ENCODE results near the gene RAP1GAP. TPM values are rescaled to one million over a fixed set of nuclear protein-coding genes. Genes with fewer than 3 reads are reported as not detected.

The RAP1GAP gene
- not detected in 2 replicates for total RNA-seq (2014; rRNA removed; shearing (Covaris generic); ENCODE audit: low replicate concordance)

DNA sequence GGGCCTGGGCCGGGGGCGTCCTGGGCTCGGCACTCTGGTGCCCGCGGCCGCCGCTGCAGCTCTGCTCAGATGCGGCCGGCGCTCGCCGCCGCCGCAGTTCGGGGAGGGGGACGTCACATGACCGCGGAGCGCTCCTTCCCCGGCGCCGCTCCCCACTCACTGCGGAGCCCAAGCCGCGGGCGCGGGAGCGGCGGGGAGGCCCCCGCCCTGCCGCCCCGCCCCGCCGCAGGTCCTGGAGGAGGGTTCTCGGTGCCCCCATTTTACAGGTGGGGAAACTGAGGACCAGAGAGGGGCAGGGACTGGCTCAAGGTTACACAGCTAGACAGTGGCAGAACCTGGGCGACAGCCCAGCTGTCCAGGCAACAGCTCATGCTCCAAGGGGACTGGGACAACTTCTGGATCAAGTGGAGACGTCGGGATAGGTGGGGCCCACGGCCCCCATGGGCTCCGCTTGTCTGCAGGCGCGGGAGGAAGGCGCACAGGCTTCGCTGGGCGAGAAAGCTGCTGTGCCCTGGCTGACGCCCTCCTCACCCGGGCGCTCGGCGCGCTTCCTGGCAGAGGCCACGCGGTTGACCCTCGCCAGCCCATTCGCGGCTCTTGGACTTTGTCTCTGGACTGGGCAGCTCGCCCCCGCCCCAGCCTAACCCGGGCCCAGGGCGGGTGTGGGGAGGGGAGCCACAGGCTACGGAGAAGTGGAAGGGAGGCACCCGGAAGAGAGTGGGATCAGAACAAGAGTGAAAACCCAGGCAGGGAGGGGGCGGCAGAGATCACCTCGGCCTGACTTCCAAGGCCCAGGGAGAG lies at the start of gene RAP1GAP:
Gene RAP1GAP (minus strand): TSS at position 100 of the 801 bp plus-strand sequence. CDS start 49,325 bp downstream, outside the sequence.
- no peaks in the 10 kb centered on the region for H3K9me3 ChIP-seq (ENCODE audit: low read length)
- DNase-seq, result no peak
- H2AFZ ChIP-seq (ENCODE audit: low read length), result no peak within 1 kb of the TSS
- H3K4me1 ChIP-seq (ENCODE audit: low read length), result peaks cover 16% of the 10 kb centered on the region
- H4K20me1 ChIP-seq (ENCODE audit: insufficient read depth, low read depth, low read length), result peaks cover 13% of the 10 kb centered on the region; the same call in 1 of the 2 replicates
- no peak within 1 kb of the TSS for H3K4me3 ChIP-seq (ENCODE audit: low read length)
- H3K36me3 ChIP-seq (ENCODE audit: insufficient read depth, low read length), result no peaks in the 10 kb centered on the region
- H3K27me3 ChIP-seq (ENCODE audit: low read length), result no peaks in the 10 kb centered on the region
- no peak within 1 kb of the TSS for H3K9ac ChIP-seq (ENCODE audit: low read length)
- no peaks in the 10 kb centered on the region for H3K79me2 ChIP-seq (ENCODE audit: low read length)
- H3K9me2 ChIP-seq (replicated peaks; ENCODE audit: insufficient read depth, low read length), result no peaks in the 10 kb centered on the region
- H3K4me2 ChIP-seq (ENCODE audit: low read depth, low read length, poor library complexity, severe bottlenecking), result no peak within 1 kb of the TSS
- H3K27ac ChIP-seq (ENCODE audit: low read length), result no peak within 1 kb of the TSS

DNA sequence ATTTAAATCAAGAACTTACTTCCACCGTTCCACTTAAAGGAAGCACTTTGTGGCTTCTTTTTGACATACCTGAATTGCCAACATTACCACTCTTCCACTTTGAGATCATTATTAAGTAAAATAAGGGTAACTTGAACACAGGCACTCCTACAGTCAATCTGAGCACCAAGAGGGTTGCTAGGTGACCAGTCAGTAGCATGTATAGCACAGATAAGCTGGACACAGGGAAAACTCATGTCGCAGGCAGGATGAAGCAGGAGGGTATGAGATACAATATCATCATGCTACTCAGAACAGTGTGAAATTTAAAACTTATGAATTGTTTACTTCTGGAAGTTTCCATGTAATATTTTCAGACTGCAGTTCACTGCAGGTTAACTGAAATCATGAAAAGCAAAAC lies 47.0 kb upstream of the RAP1GAP start:
- Histone ChIP-seq H3K27me3 (ENCODE audit: low read length) (no peaks in the 10 kb centered on the region), H2AFZ (ENCODE audit: low read length) (no peak overlapping the region)
- DNase-seq, result no peak

DNA sequence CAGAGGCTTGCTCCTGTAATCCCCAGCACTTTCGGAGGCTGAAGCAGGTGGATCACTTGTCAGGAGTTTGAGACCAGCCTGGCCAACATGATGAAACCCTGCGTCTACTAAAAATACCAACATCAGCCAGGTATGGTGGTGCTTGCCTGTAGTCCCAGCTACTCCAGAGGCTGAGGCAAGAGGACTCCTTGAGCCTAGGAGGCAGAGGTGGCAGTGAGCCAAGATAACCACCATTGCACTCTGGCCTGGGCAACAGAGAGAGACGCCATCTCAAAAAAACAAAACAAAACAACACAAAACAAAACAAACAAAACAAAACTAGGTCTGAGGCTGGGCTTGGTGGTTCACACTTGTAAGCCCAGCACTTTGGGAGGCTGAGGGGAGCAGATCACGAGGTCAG lies 38.7 kb upstream of the RAP1GAP start:
- no peak overlapping the region for H2AFZ ChIP-seq (ENCODE audit: low read length)
- H3K4me1 ChIP-seq (ENCODE audit: low read length), result peaks cover 19% of the 10 kb centered on the region
- DNase-seq, result no peak
- H3K36me3 ChIP-seq (ENCODE audit: insufficient read depth, low read length), result peaks cover 7% of the 10 kb centered on the region
- H3K9ac ChIP-seq (ENCODE audit: low read length), result no peak overlapping the region
- no peaks in the 10 kb centered on the region for H3K27me3 ChIP-seq (ENCODE audit: low read length)
- no peak overlapping the region for H3K27ac ChIP-seq (ENCODE audit: low read length)
- no peaks in the 10 kb centered on the region for H3K9me2 ChIP-seq (replicated peaks; ENCODE audit: insufficient read depth, low read length)
- no peaks in the 10 kb centered on the region for H4K20me1 ChIP-seq (ENCODE audit: insufficient read depth, low read depth, low read length)
- H3K79me2 ChIP-seq (ENCODE audit: low read length), result peaks cover 6% of the 10 kb centered on the region; the same call in 1 of the 2 replicates
- no peaks in the 10 kb centered on the region for H3K9me3 ChIP-seq (ENCODE audit: low read length)
- no peak overlapping the region for H3K4me3 ChIP-seq (ENCODE audit: low read length)
- no peak overlapping the region for H3K4me2 ChIP-seq (ENCODE audit: low read depth, low read length, poor library complexity, severe bottlenecking)

More for the DNA sequence above, 47.0 kb upstream of the RAP1GAP start:
- Histone ChIP-seq H3K4me2 (ENCODE audit: low read depth, low read length, poor library complexity, severe bottlenecking) (no peak overlapping the region), H3K36me3 (ENCODE audit: insufficient read depth, low read length) (peaks cover 27% of the 10 kb centered on the region; the same call in 1 of the 2 replicates), H3K27ac (ENCODE audit: low read length) (no peak overlapping the region), H3K9ac (ENCODE audit: low read length) (no peak overlapping the region), H4K20me1 (ENCODE audit: insufficient read depth, low read depth, low read length) (no peaks in the 10 kb centered on the region), H3K4me3 (ENCODE audit: low read length) (no peak overlapping the region), H3K4me1 (ENCODE audit: low read length) (no peaks in the 10 kb centered on the region), H3K9me3 (ENCODE audit: low read length) (no peaks in the 10 kb centered on the region), H3K9me2 (replicated peaks; ENCODE audit: insufficient read depth, low read length) (no peaks in the 10 kb centered on the region), H3K79me2 (ENCODE audit: low read length) (peaks cover 5% of the 10 kb centered on the region)

DNA sequence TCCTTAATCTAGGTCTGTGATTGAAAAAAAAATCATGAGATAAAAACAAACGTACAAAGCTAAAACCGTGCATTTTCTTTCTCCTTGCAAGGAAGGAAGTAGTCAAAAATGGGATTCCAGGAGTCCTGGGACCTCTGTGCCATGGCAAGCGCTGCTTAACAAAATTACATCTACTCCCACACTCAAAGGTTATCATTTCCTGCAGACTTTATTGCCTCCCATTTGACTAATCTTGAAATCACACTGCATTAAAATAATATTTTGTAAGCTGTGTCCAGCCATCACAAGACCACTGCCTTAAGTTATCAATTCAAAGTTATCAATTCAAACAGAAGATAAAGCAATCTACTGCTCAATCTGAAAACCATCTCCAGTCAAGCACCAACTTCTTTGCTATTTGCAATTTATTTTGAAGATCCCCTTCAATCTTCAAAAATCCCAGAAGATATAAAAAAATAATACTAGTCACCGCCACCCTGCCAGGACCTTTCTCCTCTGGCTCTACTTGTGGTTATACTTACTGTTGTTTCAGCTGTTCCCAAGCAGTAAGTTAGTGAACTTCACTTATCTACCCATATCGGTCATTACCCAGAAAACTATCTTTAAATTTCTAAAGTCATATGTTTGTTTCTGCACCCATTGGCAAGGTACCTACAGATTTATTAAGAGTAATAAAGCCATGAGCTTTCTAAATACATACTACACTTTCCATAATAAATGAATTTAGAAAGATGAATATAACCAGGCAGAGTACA lies 38.1 kb upstream of the RAP1GAP start:
- Histone ChIP-seq H3K27me3 (ENCODE audit: low read length) (no peaks in the 10 kb centered on the region), H4K20me1 (ENCODE audit: insufficient read depth, low read depth, low read length) (no peaks in the 10 kb centered on the region), H3K9me2 (replicated peaks; ENCODE audit: insufficient read depth, low read length) (no peaks in the 10 kb centered on the region), H2AFZ (ENCODE audit: low read length) (no peak overlapping the region), H3K79me2 (ENCODE audit: low read length) (peaks cover 10% of the 10 kb centered on the region; the same call in 1 of the 2 replicates), H3K4me3 (ENCODE audit: low read length) (no peak overlapping the region), H3K36me3 (ENCODE audit: insufficient read depth, low read length) (peaks cover 7% of the 10 kb centered on the region), H3K4me1 (ENCODE audit: low read length) (peaks cover 19% of the 10 kb centered on the region), H3K9me3 (ENCODE audit: low read length) (no peaks in the 10 kb centered on the region), H3K27ac (ENCODE audit: low read length) (peak overlapping the region; percentile 26; the same call in 1 of the 2 replicates), H3K9ac (ENCODE audit: low read length) (0 out of 2 replicates have a peak overlapping the region, but pooled peaks have one; percentile 1), H3K4me2 (ENCODE audit: low read depth, low read length, poor library complexity, severe bottlenecking) (peak overlapping the region; percentile 26)
- no peak for DNase-seq

DNA sequence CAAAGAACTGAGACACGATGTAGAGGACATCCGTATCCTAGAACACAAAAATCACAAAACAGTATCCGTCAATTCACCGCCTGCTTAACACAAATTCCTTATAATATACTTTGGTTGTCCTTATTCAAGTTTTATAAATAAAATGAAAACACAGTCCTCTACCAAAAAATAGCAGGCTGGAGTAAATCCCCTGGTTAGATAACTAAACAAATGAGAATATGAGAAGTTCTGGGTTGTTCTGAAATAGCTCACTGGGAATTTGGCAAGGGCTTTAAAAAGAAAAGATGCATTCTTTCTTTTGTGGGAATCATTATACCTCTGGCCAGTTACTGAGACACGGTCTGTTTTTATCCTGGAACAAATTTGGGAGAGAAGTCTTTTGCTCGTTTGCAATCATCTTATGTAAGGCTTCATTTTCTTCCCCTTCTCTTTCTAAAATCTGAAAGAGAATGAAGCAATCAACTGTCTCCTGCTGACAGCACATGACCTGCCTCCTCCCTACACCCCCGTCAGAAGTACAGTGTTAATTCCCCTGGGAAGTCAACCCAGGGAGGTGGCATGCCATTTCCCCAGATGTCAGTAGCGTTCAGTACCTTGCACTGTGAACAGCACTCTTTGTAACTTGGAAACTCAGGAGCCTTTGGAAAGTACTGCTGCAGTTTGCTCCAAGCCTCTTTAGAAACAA lies 37.1 kb upstream of the RAP1GAP start:
- Histone ChIP-seq H3K79me2 (ENCODE audit: low read length) (peaks cover 10% of the 10 kb centered on the region; the same call in 1 of the 2 replicates), H3K27me3 (ENCODE audit: low read length) (no peaks in the 10 kb centered on the region), H3K36me3 (ENCODE audit: insufficient read depth, low read length) (peaks cover 10% of the 10 kb centered on the region), H4K20me1 (ENCODE audit: insufficient read depth, low read depth, low read length) (no peaks in the 10 kb centered on the region), H3K4me1 (ENCODE audit: low read length) (peaks cover 19% of the 10 kb centered on the region), H3K27ac (ENCODE audit: low read length) (peak overlapping the region; percentile 26), H2AFZ (ENCODE audit: low read length) (no peak overlapping the region), H3K9me2 (replicated peaks; ENCODE audit: insufficient read depth, low read length) (no peaks in the 10 kb centered on the region), H3K9ac (ENCODE audit: low read length) (no peak overlapping the region), H3K9me3 (ENCODE audit: low read length) (no peaks in the 10 kb centered on the region), H3K4me2 (ENCODE audit: low read depth, low read length, poor library complexity, severe bottlenecking) (peak overlapping the region; percentile 26), H3K4me3 (ENCODE audit: low read length) (no peak overlapping the region)
- DNase-seq, result peak; percentile 81

DNA sequence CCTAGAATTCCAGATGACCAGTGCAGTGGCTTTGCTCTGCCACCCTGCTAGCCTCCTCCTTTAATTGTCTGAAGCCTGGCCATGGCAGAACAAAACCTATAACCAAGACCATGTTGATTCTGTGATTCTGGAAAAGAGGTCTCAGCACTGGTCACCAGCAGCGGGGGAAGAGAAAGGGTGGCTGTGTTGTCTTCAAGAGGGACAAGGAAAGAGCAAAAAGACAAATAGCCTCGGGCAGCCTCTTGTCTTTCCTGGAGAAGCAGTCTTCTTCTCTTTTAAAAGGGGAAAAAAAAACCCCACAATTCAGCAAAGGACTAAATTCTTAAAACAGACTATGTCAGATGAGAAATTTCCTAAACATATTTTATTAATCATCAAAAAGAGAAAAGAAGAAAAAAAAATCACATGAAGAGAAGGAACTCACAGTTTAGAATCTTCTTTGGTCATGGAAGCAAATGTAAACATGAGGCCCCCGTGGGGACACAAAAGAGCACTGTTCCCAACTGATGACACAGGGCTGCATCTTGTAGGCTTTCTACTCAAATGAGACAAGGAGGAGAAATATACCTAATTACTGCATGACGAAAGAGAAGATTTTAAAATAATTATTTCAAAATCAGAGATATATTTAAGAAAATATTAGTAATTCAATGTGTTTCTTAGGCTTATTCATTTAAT lies 36.3 kb upstream of the RAP1GAP start:
- H4K20me1 ChIP-seq (ENCODE audit: insufficient read depth, low read depth, low read length), result no peaks in the 10 kb centered on the region
- H3K4me3 ChIP-seq (ENCODE audit: low read length), result no peak overlapping the region
- H3K27me3 ChIP-seq (ENCODE audit: low read length), result no peaks in the 10 kb centered on the region
- H3K9me2 ChIP-seq (replicated peaks; ENCODE audit: insufficient read depth, low read length), result no peaks in the 10 kb centered on the region
- H3K36me3 ChIP-seq (ENCODE audit: insufficient read depth, low read length), result peaks cover 10% of the 10 kb centered on the region
- no peak for DNase-seq
- H3K9ac ChIP-seq (ENCODE audit: low read length), result no peak overlapping the region
- no peak overlapping the region for H3K4me2 ChIP-seq (ENCODE audit: low read depth, low read length, poor library complexity, severe bottlenecking)
- H2AFZ ChIP-seq (ENCODE audit: low read length), result no peak overlapping the region
- no peaks in the 10 kb centered on the region for H3K9me3 ChIP-seq (ENCODE audit: low read length)
- peaks cover 10% of the 10 kb centered on the region; the same call in 1 of the 2 replicates for H3K79me2 ChIP-seq (ENCODE audit: low read length)
- peaks cover 19% of the 10 kb centered on the region for H3K4me1 ChIP-seq (ENCODE audit: low read length)
- H3K27ac ChIP-seq (ENCODE audit: low read length), result no peak overlapping the region

DNA sequence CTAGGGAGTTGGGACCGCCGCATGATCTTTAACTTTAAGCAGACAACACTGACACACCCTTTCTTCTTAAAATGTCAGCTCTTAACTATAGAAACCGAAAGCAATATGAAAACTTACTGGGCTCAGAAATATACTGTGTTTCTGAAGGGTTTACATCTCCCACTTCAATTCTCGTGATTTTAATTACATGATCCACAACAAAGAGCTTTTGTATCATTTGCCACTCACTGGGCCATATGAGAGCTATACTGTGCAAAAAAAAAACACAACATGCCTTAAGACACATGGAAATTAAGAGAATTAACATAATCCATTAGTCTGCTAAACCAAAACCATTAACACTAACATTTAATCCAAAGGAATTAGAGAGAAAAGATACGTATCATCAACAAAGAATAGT lies 35.0 kb upstream of the RAP1GAP start:
- H3K4me2 ChIP-seq (ENCODE audit: low read depth, low read length, poor library complexity, severe bottlenecking), result no peak overlapping the region
- no peak overlapping the region for H2AFZ ChIP-seq (ENCODE audit: low read length)
- peaks cover 10% of the 10 kb centered on the region for H3K36me3 ChIP-seq (ENCODE audit: insufficient read depth, low read length)
- H3K4me3 ChIP-seq (ENCODE audit: low read length), result no peak overlapping the region
- H3K4me1 ChIP-seq (ENCODE audit: low read length), result peaks cover 19% of the 10 kb centered on the region
- no peaks in the 10 kb centered on the region for H3K27me3 ChIP-seq (ENCODE audit: low read length)
- no peaks in the 10 kb centered on the region for H3K9me2 ChIP-seq (replicated peaks; ENCODE audit: insufficient read depth, low read length)
- no peaks in the 10 kb centered on the region for H4K20me1 ChIP-seq (ENCODE audit: insufficient read depth, low read depth, low read length)
- H3K9ac ChIP-seq (ENCODE audit: low read length), result no peak overlapping the region
- H3K9me3 ChIP-seq (ENCODE audit: low read length), result no peaks in the 10 kb centered on the region
- H3K79me2 ChIP-seq (ENCODE audit: low read length), result peaks cover 6% of the 10 kb centered on the region; the same call in 1 of the 2 replicates
- DNase-seq, result no peak
- H3K27ac ChIP-seq (ENCODE audit: low read length), result no peak overlapping the region

Data from Karpas-422 (cell line).